OCI-LY7 (cell line): Measurements from ENCODE around the gene PPFIBP1. TPM values are rescaled to one million over a fixed set of nuclear protein-coding genes. Genes with fewer than 3 reads are reported as not detected.

Experiments used
- BruUV-seq: library from RNA; stranded (reverse); fragments of 400-500 nt; replicated peaks from 2 replicates; lab custom pipeline; 2021; lab: Mats Ljungman, UMichigan
- CTCF ChIA-PET: fragments of 300-600 bp; sonication (Branson Sonifier 250); formaldehyde crosslinking; loops from one replicate; lab custom pipeline; 2022; ENCODE audit warnings: antibody characterized with exemption; ENCODE audit not compliant: unreplicated experiment; lab: Charles Lee
- POLR2A ChIA-PET: fragments of 300-600 bp; sonication (Branson Sonifier 250); formaldehyde crosslinking; loops from one replicate; lab custom pipeline; 2022; ENCODE audit warnings: antibody characterized with exemption; lab: Charles Lee
- DNase-seq: peaks from one replicate; pipeline ENCODE4 v3.0.0-alpha.2; 2015; ENCODE audit warnings: low spot score
- H2AFZ ChIP-seq: fragments of 200-600 bp; sonication (generic), shearing (Covaris generic); 2 replicates; pipeline ENCODE4 v1.6.1; 2014; ENCODE audit warnings: mild to moderate bottlenecking, antibody characterized with exemption, low read length, moderate library complexity
- H3K27ac ChIP-seq: fragments of 200-600 bp; sonication (generic); 2 replicates; pipeline ENCODE4 v1.5.1; 2014; ENCODE audit warnings: mixed run types, low read depth, mild to moderate bottlenecking, moderate library complexity, low read length, inconsistent platforms; ENCODE audit not compliant: poor library complexity, severe bottlenecking
- H3K36me3 ChIP-seq: fragments of 200-600 bp; sonication (generic); 2 replicates; pipeline ENCODE4 v1.6.1; 2014; ENCODE audit warnings: mild to moderate bottlenecking, antibody characterized with exemption, low read length, moderate library complexity, mixed read lengths; ENCODE audit not compliant: insufficient read depth
- H3K4me1 ChIP-seq: fragments of 200-600 bp; sonication (generic); 2 replicates; pipeline ENCODE4 v1.5.1; 2014; ENCODE audit warnings: mild to moderate bottlenecking, low read length; ENCODE audit not compliant: insufficient read depth, poor library complexity, severe bottlenecking
- H3K4me2 ChIP-seq: fragments of 200-600 bp; sonication (generic); 2 replicates; pipeline ENCODE4 v1.6.1; 2014; ENCODE audit warnings: mild to moderate bottlenecking, low read length
- H3K4me3 ChIP-seq: fragments of 200-600 bp; sonication (generic); 2 replicates; pipeline ENCODE4 v1.5.1; 2014; ENCODE audit warnings: mild to moderate bottlenecking, low read depth, low read length; ENCODE audit not compliant: poor library complexity, severe bottlenecking
- H3K79me2 ChIP-seq: fragments of 200-600 bp; sonication (generic); 2 replicates; pipeline ENCODE4 v1.6.1; 2016; ENCODE audit warnings: low read depth, mild to moderate bottlenecking, low read length, moderate library complexity, mixed read lengths; ENCODE audit not compliant: insufficient read depth
- H3K9me2 ChIP-seq: fragments of 200-600 bp; sonication (generic); 2 replicates; pipeline ENCODE4 v1.6.1; 2016; ENCODE audit warnings: mild to moderate bottlenecking, low read length, mixed read lengths; ENCODE audit not compliant: insufficient read depth
- H3K9me3 ChIP-seq: fragments of 200-600 bp; sonication (generic); 2 replicates; pipeline ENCODE4 v1.6.1; 2014; ENCODE audit warnings: mild to moderate bottlenecking, mixed run types, low read length, mixed read lengths
- H4K20me1 ChIP-seq: fragments of 200-600 bp; sonication (generic); 2 replicates; pipeline ENCODE4 v1.6.1; 2014; ENCODE audit warnings: mild to moderate bottlenecking, antibody characterized with exemption, low read length, moderate library complexity, mixed read lengths; ENCODE audit not compliant: insufficient read depth
- CTCF ChIP-seq: fragments of 200-600 bp; sonication (generic); conservative IDR thresholded peaks from 2 replicates; pipeline ENCODE4 v1.5.1; 2014; ENCODE audit warnings: mild to moderate bottlenecking, antibody characterized with exemption, low read length, moderate library complexity, mixed read lengths
- EZH2phosphoT487 ChIP-seq: fragments of 200-600 bp; sonication (generic); IDR thresholded peaks from 2 replicates; pipeline ENCODE4 v1.6.1; 2018; ENCODE audit warnings: low read depth, borderline replicate concordance, mild to moderate bottlenecking, mixed run types, antibody characterized with exemption, low read length, moderate library complexity, mixed read lengths
- intact Hi-C: fragments of 100-400 bp; cut with micrococcal nuclease; formaldehyde crosslinking; loops from one replicate; pipeline ENCODE4 v1.10.0; 2022; ENCODE audit not compliant: unreplicated experiment
- total RNA-seq, 2 experiments: library from RNA; depleted of rRNA in 1 of 2; stranded (reverse); fragments of >200 nt in 1 of 2; shearing (Covaris generic) in 1 of 2; gene quantifications; 2 replicates each; pipeline ENCODE4 v1.2.3, GENCODE V29; 2014 to 2022

The PPFIBP1 gene
- total RNA-seq, 2 experiments from 2014 or later: 7.3 to 14.6 TPM

GRCh38 chr12:27614866-27615265, 90.9 kb downstream of the PPFIBP1 start:
- H3K9me3 ChIP-seq: no peaks in the 10 kb centered on the region
- no peak overlapping the region for H3K27ac ChIP-seq
- no peak for TF ChIP-seq EZH2phosphoT487
- TF ChIP-seq CTCF: no peak
- POLR2A ChIA-PET: no interaction called here
- H2AFZ ChIP-seq: no peak overlapping the region
- no peaks in the 10 kb centered on the region for H4K20me1 ChIP-seq
- DNase-seq: no peak
- no peaks in the 10 kb centered on the region for H3K9me2 ChIP-seq
- CTCF ChIA-PET: no interaction called here
- intact Hi-C loops: no loop called here
- no TSS peak for BruUV-seq
- no peaks in the 10 kb centered on the region for H3K4me1 ChIP-seq
- no peak overlapping the region for H3K4me2 ChIP-seq
- no peaks in the 10 kb centered on the region for H3K79me2 ChIP-seq
- H3K4me3 ChIP-seq: no peak overlapping the region
- H3K36me3 ChIP-seq: no peaks in the 10 kb centered on the region

GRCh38 chr12:27615331-27615891, 91.4 kb downstream of the PPFIBP1 start:
- H3K79me2 ChIP-seq: no peaks in the 10 kb centered on the region
- ChIA-PET CTCF (no interaction called here), POLR2A (no interaction called here)
- intact Hi-C loops: no loop called here
- no peak for TF ChIP-seq CTCF
- no peak for TF ChIP-seq EZH2phosphoT487
- no TSS peak for BruUV-seq
- no peaks in the 10 kb centered on the region for H4K20me1 ChIP-seq
- H3K4me3 ChIP-seq: no peak overlapping the region
- no peak for DNase-seq
- no peaks in the 10 kb centered on the region for H3K36me3 ChIP-seq
- no peak overlapping the region for H3K27ac ChIP-seq
- H3K9me3 ChIP-seq: no peaks in the 10 kb centered on the region
- no peaks in the 10 kb centered on the region for H3K4me1 ChIP-seq
- H3K4me2 ChIP-seq: no peak overlapping the region
- H3K9me2 ChIP-seq: no peaks in the 10 kb centered on the region
- H2AFZ ChIP-seq: no peak overlapping the region

GRCh38 chr12:27616356-27617142, 92.5 kb downstream of the PPFIBP1 start:
- H3K9me3 ChIP-seq: no peaks in the 10 kb centered on the region
- intact Hi-C loops: no loop called here
- CTCF ChIA-PET: no interaction called here
- no peak overlapping the region for H3K4me2 ChIP-seq
- H3K9me2 ChIP-seq: no peaks in the 10 kb centered on the region
- no peak overlapping the region for H3K27ac ChIP-seq
- POLR2A ChIA-PET: no interaction called here
- no peak overlapping the region for H3K4me3 ChIP-seq
- no peak for DNase-seq
- no peaks in the 10 kb centered on the region for H4K20me1 ChIP-seq
- H3K36me3 ChIP-seq: no peaks in the 10 kb centered on the region
- no peaks in the 10 kb centered on the region for H3K79me2 ChIP-seq
- TF ChIP-seq EZH2phosphoT487 (no peak), CTCF (no peak)
- BruUV-seq: no TSS peak
- H2AFZ ChIP-seq: no peak overlapping the region
- H3K4me1 ChIP-seq: no peaks in the 10 kb centered on the region
